22Rv1 (cell line): Measurements from ENCODE around the gene SLC2A1.

Experiments
- H3K27ac ChIP-seq: fragments of 450-650 bp; 2 replicates; pipeline ENCODE4 v1.5.1; 2017
- CTCF ChIP-seq: fragments of 450-650 bp; IDR thresholded peaks from 2 replicates; pipeline ENCODE4 v1.5.1; 2017; ENCODE audit warnings: mild to moderate bottlenecking
- ZFX ChIP-seq: fragments of 450-650 bp; IDR thresholded peaks from 2 replicates; pipeline ENCODE4 v1.6.1; 2017; ENCODE audit warnings: antibody characterized with exemption, borderline replicate concordance

The SLC2A1 gene

GRCh38 chr1:42891465-42892138 lies 67.1 kb downstream of the SLC2A1 start:
- TF ChIP-seq CTCF: no peak
- no peak for TF ChIP-seq ZFX
- H3K27ac ChIP-seq: no peak overlapping the region

DNA sequence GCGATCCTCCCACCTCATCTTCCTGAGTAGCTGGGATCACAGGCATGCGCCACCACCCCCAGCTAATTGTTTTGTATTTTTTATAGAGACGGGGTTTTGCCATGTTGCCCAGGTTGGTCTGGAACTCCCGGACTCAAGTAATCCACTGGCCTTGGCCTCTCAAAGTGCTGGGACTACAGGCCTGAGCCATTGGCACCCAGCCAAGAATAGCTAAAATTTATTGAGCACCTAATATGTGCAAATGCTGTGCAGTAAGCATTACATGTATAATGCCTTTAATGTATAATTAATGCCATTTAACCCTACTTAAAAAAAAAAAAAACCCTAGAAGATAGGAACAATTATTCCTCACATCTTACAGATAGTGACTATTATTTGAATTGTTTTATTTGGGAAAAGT lies 69.4 kb downstream of the SLC2A1 start:
- TF ChIP-seq CTCF (no peak), ZFX (no peak)
- H3K27ac ChIP-seq: no peak overlapping the region

- TF ChIP-seq ZFX: no peak
- no peak for TF ChIP-seq CTCF
These were observed 70.5 kb downstream of the SLC2A1 start for GRCh38 chr1:42888013-42888633.

DNA sequence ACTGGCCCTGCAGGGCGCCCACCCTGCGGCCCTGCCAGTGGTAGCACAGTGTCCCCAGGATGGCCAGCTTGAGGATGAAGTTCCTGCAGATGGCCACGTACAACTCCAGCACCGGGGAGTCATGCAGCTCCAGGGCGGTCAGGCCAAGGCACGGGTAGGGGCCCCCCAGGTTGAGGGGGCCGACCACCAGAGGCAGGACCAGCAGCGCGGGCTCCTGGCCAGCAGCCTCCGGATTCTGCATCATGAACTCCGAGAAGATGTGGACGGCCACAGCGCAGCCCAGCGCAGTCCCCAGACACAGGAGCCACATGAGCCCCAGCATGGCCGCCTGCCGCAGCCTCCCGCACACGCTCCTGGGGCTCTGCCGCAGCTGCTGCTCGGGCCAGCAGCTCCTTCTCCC lies 71.3 kb downstream of the SLC2A1 start:
- TF ChIP-seq CTCF (no peak), ZFX (no peak)
- H3K27ac ChIP-seq: no peak overlapping the region

More at GRCh38 chr1:42888013-42888633, 70.5 kb downstream of the SLC2A1 start:
- H3K27ac ChIP-seq: no peak overlapping the region

- H3K27ac ChIP-seq: no peak overlapping the region
- TF ChIP-seq ZFX: no peak
- TF ChIP-seq CTCF: no peak
These were observed 71.9 kb downstream of the SLC2A1 start for GRCh38 chr1:42886800-42887199.

GRCh38 chr1:42886046-42886739 lies 72.5 kb downstream of the SLC2A1 start:
- TF ChIP-seq CTCF (no peak), ZFX (no peak)
- no peak overlapping the region for H3K27ac ChIP-seq

GRCh38 chr1:42880384-42880783 lies 78.3 kb downstream of the SLC2A1 start:
- H3K27ac ChIP-seq: no peak overlapping the region
- TF ChIP-seq CTCF (no peak), ZFX (no peak)
